GM19351 (cell line): ENCODE data around the gene PITPNB.

Experiments
- ATAC-seq: cut with Tn5 transposase; IDR thresholded peaks from one replicate; pipeline ENCODE4 v1.9.1; 2021; ENCODE audit warnings: mild to moderate bottlenecking, moderate library complexity; ENCODE audit not compliant: unreplicated experiment

Gene PITPNB

GRCh38 chr22:27881421-27881820, 37.6 kb downstream of the PITPNB start:
- no peak for ATAC-seq

- ATAC-seq = no peak
Measured at GRCh38 chr22:27880778-27881394, 38.2 kb downstream of the PITPNB start.

- no peak for ATAC-seq
Measured at GRCh38 chr22:27879923-27880322, 39.1 kb downstream of the PITPNB start.

- ATAC-seq = no peak
Measured at GRCh38 chr22:27878541-27878940, 40.5 kb downstream of the PITPNB start.

- no peak for ATAC-seq
Measured at GRCh38 chr22:27877501-27877900, 41.6 kb downstream of the PITPNB start.

- ATAC-seq = no peak
Measured at GRCh38 chr22:27876684-27877083, 42.4 kb downstream of the PITPNB start.

- ATAC-seq = no peak
Measured at GRCh38 chr22:27875951-27876350, 43.1 kb downstream of the PITPNB start.

GRCh38 chr22:27874764-27875163, 44.3 kb downstream of the PITPNB start:
- no peak for ATAC-seq

- ATAC-seq = no peak
Measured at GRCh38 chr22:27874185-27874584, 44.9 kb downstream of the PITPNB start.

GRCh38 chr22:27873472-27873871, 45.6 kb downstream of the PITPNB start:
- no peak for ATAC-seq

- ATAC-seq = no peak
Measured at GRCh38 chr22:27872488-27872887, 46.6 kb downstream of the PITPNB start.

GRCh38 chr22:27871306-27872014, 47.6 kb downstream of the PITPNB start:
- no peak for ATAC-seq

GRCh38 chr22:27870234-27871191, 48.5 kb downstream of the PITPNB start:
- ATAC-seq = no peak

GRCh38 chr22:27868732-27869282, 50.2 kb downstream of the PITPNB start:
- ATAC-seq = no peak

- ATAC-seq = no peak
Measured at GRCh38 chr22:27867953-27868731, 50.9 kb downstream of the PITPNB start.

GRCh38 chr22:27867085-27867952, 51.7 kb downstream of the PITPNB start:
- no peak for ATAC-seq

GRCh38 chr22:27866135-27867084, 52.6 kb downstream of the PITPNB start:
- ATAC-seq = no peak

GRCh38 chr22:27865496-27865895, 53.6 kb downstream of the PITPNB start:
- no peak for ATAC-seq
